Memory B cell (primary cell): ENCODE data around the gene KRTAP2-3.
"Not testable (repeated sequence)": the region's sequence is repeated elsewhere in the genome, so short reads cannot be mapped to it uniquely, and the experiment has no call there.

Experiments used
- ATAC-seq: fragments of 150-1000 bp; cut with Tn5 transposase; 2 replicates; pipeline ENCODE4 v1.10.0; 2021; ENCODE audit warnings: low read depth, mild to moderate bottlenecking, moderate library complexity
- DNase-seq, 2 donors: peaks; one replicate each; pipeline ENCODE4 v3.0.0; 2022; ENCODE audit warnings: low spot score in 2 of 2
- H3K27ac Mint-ChIP-seq: one replicate; pipeline ENCODE4 v1.8.0; 2022; ENCODE audit warnings: mild to moderate bottlenecking, moderate library complexity, mixed read lengths
- H3K27me3 Mint-ChIP-seq: one replicate; pipeline ENCODE4 v1.8.0; 2022; ENCODE audit warnings: mixed read lengths
- H3K36me3 Mint-ChIP-seq: one replicate; pipeline ENCODE4 v1.8.0; 2022; ENCODE audit warnings: mild to moderate bottlenecking, mixed read lengths
- H3K4me1 Mint-ChIP-seq: one replicate; pipeline ENCODE4 v1.8.0; 2022; ENCODE audit warnings: mixed read lengths
- H3K4me3 Mint-ChIP-seq: one replicate; pipeline ENCODE4 v1.8.0; 2022; ENCODE audit warnings: mild to moderate bottlenecking, moderate library complexity, mixed read lengths
- H3K9me3 Mint-ChIP-seq: one replicate; pipeline ENCODE4 v1.8.0; 2022; ENCODE audit warnings: mixed read lengths

The KRTAP2-3 gene

GRCh38 chr17:41034346-41034935, 25.5 kb downstream of the KRTAP2-3 start, which contains the start of gene KRTAP1-3:
Gene KRTAP1-3 (minus strand): TSS chr17:41034874. CDS start chr17:41034821, 53 bp downstream.
- not testable (repeated sequence) for DNase-seq, ATAC-seq, H3K4me3 Mint-ChIP-seq, H3K36me3 Mint-ChIP-seq, H3K4me1 Mint-ChIP-seq, H3K27me3 Mint-ChIP-seq, H3K27ac Mint-ChIP-seq, H3K9me3 Mint-ChIP-seq

DNA sequence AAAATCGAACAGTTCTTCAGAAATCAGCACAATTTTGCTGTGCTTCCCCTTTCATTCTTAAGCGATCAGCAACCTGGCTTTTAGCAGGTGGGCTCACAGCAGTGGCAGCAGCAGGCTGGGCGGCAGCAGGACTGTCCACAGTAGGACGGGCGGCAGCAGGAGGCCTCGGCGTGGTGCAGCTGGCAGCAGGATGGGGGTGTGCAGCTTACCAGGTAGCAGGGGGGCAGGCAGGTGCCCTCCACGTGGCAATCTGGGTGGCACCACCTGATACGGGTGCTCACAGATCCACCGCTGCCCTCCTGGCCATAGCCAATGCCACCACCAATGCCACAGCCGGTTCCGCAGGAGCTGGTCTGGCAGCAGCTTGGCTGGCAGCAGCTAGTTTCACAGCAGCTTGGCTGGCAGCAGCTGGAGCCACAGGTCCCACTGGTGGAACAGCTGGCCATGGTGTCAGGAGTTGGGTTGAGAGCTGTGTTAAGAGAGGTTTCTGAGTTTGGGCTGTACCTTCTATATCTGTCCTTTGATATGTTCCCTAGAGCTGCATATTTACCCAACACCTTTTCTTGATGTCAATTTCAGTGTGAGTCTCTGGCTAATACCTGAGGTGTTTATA, 30.2 kb downstream of the KRTAP2-3 start, which contains the start of gene KRTAP1-4:
Gene KRTAP1-4, minus strand, starts transcription at position 563 of the 613 bp plus-strand sequence. Its CDS starts 117 bp downstream, at position 446.
- Mint-ChIP-seq H3K27ac (no peak within 1 kb of the TSS), H3K9me3 (no peaks in the 10 kb centered on the region), H3K36me3 (no peaks in the 10 kb centered on the region), H3K4me1 (no peaks in the 10 kb centered on the region), H3K4me3 (no peak within 1 kb of the TSS), H3K27me3 (peaks cover 8% of the 10 kb centered on the region)
- DNase-seq (no peak), ATAC-seq (no peak)

DNA sequence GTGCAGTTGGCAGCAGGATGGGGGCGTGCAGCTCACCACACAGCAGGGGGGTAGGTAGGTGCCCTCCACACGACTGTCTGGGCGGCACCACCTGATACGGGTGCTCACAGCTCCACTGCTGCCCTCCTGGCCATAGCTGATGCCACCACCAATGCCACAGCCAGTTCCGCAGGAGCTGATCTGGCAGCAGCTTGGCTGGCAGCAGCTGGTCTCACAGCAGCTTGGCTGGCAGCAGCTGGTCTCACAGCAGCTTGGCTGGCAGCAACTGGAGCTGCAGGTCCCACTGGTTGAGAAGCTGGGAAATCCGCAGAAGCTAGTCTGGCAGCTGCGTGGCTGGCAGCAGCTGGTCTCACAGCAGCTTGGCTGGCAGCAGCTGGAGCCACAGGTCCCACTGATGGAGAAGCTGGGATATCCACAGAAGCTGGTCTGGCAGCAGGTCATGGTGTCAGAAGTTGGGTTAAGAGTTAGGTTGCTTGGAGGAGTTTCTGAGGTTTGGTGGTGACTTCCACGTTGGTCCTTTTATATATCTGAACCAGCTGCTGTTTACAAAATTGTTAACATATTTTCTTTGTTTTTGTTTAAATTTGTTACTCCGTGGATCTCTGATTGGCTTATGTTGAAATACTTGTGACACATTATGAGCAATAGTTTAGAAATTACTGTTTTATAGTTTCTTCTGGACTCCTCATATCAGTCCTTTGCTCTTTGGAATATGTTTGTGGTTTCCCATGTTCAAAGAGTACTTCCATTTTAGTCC, 33.0 kb downstream of the KRTAP2-3 start, which contains the start of gene KRTAP1-5:
Gene KRTAP1-5, minus strand, starts transcription at position 494 of the 757 bp plus-strand sequence. Its CDS starts 53 bp downstream, at position 441.
- Mint-ChIP-seq H3K36me3 (no peaks in the 10 kb centered on the region), H3K9me3 (peaks cover 2% of the 10 kb centered on the region)
- no peak for DNase-seq

DNA sequence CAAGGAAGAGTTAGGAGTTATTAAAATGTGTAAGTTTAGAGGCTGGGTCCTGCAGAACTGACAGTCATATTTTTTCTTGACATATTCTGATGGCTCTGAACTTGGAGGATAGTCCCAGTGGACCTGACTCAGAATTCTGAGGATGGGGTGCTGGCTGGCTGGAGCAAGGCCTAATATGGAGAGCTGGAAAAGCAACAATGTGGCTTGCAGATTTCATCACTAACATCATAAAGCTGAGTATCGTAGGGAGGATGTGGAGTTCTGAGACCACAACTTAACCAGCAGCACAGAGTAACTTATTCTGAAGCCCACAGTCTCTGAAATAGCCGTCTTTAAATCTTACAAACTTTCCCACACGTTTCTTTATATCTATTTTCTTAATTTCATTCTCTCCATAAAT, 35.2 kb downstream of the KRTAP2-3 start:
- no peak for ATAC-seq
- no peak for DNase-seq
- Mint-ChIP-seq H3K27ac (no peak overlapping the region), H3K4me3 (no peak overlapping the region), H3K36me3 (no peaks in the 10 kb centered on the region), H3K9me3 (peaks cover 6% of the 10 kb centered on the region), H3K27me3 (peaks cover 13% of the 10 kb centered on the region), H3K4me1 (no peaks in the 10 kb centered on the region)

More for the DNA sequence above, 33.0 kb downstream of the KRTAP2-3 start, which contains the start of gene KRTAP1-5:
- Mint-ChIP-seq H3K27ac (no peak within 1 kb of the TSS), H3K27me3 (peaks cover 13% of the 10 kb centered on the region), H3K4me1 (no peaks in the 10 kb centered on the region), H3K4me3 (no peak within 1 kb of the TSS)
- ATAC-seq = no peak

DNA sequence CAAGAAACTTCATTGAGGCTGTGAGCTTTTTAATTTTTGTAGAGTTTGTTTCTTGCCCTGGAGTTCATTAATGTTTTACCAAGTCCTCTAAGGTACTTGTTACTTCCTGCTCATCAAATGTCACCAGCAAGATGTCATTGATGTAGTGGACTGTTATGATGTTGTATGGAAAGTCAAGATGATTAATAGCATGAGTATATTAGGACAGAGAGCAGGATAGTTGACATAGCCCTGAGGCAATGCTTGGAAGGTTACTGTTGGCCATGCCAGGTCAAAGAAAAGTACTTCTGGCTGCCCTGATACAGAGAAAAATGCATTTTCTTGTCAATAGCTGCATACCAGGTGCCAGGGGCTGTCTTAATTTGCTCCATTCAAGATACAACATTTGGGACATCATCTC, 39.6 kb downstream of the KRTAP2-3 start:
- Mint-ChIP-seq H3K27ac (no peak overlapping the region), H3K4me3 (no peak overlapping the region), H3K9me3 (peaks cover 6% of the 10 kb centered on the region), H3K36me3 (no peaks in the 10 kb centered on the region), H3K4me1 (peaks cover 2% of the 10 kb centered on the region), H3K27me3 (peaks cover 11% of the 10 kb centered on the region)
- DNase-seq (no peak), ATAC-seq (no peak)

DNA sequence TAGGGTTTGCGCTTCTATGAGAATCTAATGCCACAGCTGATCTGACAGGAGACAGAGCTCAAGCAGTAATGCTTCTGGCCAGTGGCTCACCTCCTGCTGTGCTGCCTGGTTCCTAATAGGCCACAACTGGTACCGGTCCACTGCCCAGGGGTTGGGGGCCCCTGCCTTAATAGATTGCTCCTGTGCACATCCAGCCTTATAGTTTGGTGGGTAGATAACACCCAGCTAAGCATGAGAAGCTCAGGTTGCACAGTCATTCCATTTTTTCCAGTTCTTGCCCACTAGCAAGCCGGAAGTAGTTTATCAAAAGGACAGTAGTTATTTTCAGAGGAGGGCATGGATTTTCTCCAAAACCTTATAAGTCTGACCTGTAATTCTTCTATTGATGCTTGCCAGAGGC, 40.5 kb downstream of the KRTAP2-3 start:
- DNase-seq = no peak
- no peak for ATAC-seq
- Mint-ChIP-seq H3K4me1 (peaks cover 2% of the 10 kb centered on the region), H3K36me3 (no peaks in the 10 kb centered on the region), H3K27me3 (peaks cover 10% of the 10 kb centered on the region), H3K27ac (no peak overlapping the region), H3K4me3 (no peak overlapping the region), H3K9me3 (peaks cover 6% of the 10 kb centered on the region)

GRCh38 chr17:41018541-41018940, 41.4 kb downstream of the KRTAP2-3 start:
- DNase-seq = no peak
- H3K4me1 Mint-ChIP-seq = peaks cover 2% of the 10 kb centered on the region
- peaks cover 10% of the 10 kb centered on the region for H3K27me3 Mint-ChIP-seq
- no peak overlapping the region for H3K27ac Mint-ChIP-seq
- H3K9me3 Mint-ChIP-seq = peaks cover 6% of the 10 kb centered on the region
- no peak for ATAC-seq
- H3K36me3 Mint-ChIP-seq = no peaks in the 10 kb centered on the region
- no peak overlapping the region for H3K4me3 Mint-ChIP-seq

- Mint-ChIP-seq H3K9me3 (peaks cover 4% of the 10 kb centered on the region), H3K4me3 (no peak overlapping the region), H3K27me3 (peaks cover 10% of the 10 kb centered on the region), H3K27ac (no peak overlapping the region), H3K36me3 (no peaks in the 10 kb centered on the region), H3K4me1 (peaks cover 2% of the 10 kb centered on the region)
- no peak for DNase-seq
- no peak for ATAC-seq
Measured at GRCh38 chr17:41016578-41017215, 43.2 kb downstream of the KRTAP2-3 start.

- H3K4me3 Mint-ChIP-seq = no peak overlapping the region
- no peaks in the 10 kb centered on the region for H3K9me3 Mint-ChIP-seq
- H3K36me3 Mint-ChIP-seq = no peaks in the 10 kb centered on the region
- peaks cover 2% of the 10 kb centered on the region for H3K4me1 Mint-ChIP-seq
- DNase-seq (no peak), ATAC-seq (no peak)
- no peak overlapping the region for H3K27ac Mint-ChIP-seq
- peaks cover 12% of the 10 kb centered on the region for H3K27me3 Mint-ChIP-seq
Measured at GRCh38 chr17:41015454-41015853, 44.5 kb downstream of the KRTAP2-3 start.

- H3K4me1 Mint-ChIP-seq = peaks cover 2% of the 10 kb centered on the region
- no peak overlapping the region for H3K27ac Mint-ChIP-seq
- no peaks in the 10 kb centered on the region for H3K36me3 Mint-ChIP-seq
- no peak overlapping the region for H3K4me3 Mint-ChIP-seq
- peaks cover 14% of the 10 kb centered on the region for H3K27me3 Mint-ChIP-seq
- no peaks in the 10 kb centered on the region for H3K9me3 Mint-ChIP-seq
- ATAC-seq (no peak), DNase-seq (no peak)
Measured at GRCh38 chr17:41013606-41014005, 46.3 kb downstream of the KRTAP2-3 start.

DNA sequence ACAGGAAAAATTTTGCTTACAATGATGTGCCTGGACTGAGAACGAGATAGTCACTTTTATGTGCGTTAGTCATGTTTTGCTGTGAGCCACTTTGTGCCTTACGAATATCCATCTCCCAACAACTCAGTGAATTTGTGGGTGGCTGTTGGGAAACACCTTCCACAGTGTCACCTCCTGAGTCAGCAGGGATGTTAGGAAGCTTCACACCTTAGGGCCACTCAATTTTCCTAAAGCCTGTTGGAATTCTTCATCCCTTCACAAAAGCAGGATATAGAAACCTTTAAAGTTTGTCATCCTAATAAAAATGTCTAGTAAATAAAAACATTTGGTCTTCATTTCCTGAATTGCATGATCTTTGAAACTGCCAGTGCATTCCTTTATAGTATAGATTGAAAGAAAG, 46.7 kb downstream of the KRTAP2-3 start:
- no peak overlapping the region for H3K4me3 Mint-ChIP-seq
- peaks cover 14% of the 10 kb centered on the region for H3K27me3 Mint-ChIP-seq
- no peak overlapping the region for H3K27ac Mint-ChIP-seq
- ATAC-seq = no peak
- no peaks in the 10 kb centered on the region for H3K9me3 Mint-ChIP-seq
- peaks cover 2% of the 10 kb centered on the region for H3K4me1 Mint-ChIP-seq
- no peak for DNase-seq
- no peaks in the 10 kb centered on the region for H3K36me3 Mint-ChIP-seq

DNA sequence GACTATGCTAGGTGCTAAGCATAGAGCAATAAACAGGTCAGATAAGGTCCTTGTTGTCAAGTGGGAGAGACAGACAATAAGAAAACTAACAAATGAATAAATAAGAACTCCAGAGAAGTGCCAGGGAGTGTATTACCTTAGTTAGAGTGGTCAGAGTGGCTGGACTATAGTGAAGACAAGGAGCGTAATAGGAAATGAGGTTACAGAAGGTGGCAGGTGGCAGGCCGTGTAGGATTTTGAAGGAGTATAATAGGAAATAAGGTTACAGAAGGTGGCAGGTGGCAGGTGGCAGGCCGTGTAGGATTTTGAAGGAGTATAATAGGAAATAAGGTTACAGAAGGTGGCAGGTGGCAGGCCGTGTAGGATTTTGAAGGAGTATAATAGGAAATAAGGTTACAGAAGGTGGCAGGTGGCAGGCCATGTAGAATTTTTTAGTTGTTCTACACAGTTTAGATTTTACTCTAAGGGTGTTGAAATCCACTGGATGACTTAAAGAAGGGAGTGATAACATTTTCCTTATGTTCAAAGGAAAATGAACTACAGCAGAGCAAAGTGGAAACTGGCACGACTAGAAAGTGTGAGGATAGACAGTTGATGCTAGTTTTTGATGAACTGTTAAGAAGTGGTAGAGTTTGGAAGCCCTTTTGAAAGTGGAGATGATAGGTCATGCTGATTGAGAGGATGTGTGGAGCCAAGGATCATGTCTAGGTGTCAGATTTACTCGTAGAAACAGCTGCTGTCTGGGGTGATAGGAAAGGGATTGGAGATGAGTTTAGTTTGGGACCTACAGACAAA, 47.4 kb downstream of the KRTAP2-3 start:
- DNase-seq (no peak), ATAC-seq (no peak)
- Mint-ChIP-seq H3K36me3 (no peaks in the 10 kb centered on the region), H3K27ac (no peak overlapping the region), H3K4me1 (peaks cover 2% of the 10 kb centered on the region), H3K27me3 (peaks cover 12% of the 10 kb centered on the region), H3K4me3 (no peak overlapping the region), H3K9me3 (no peaks in the 10 kb centered on the region)

DNA sequence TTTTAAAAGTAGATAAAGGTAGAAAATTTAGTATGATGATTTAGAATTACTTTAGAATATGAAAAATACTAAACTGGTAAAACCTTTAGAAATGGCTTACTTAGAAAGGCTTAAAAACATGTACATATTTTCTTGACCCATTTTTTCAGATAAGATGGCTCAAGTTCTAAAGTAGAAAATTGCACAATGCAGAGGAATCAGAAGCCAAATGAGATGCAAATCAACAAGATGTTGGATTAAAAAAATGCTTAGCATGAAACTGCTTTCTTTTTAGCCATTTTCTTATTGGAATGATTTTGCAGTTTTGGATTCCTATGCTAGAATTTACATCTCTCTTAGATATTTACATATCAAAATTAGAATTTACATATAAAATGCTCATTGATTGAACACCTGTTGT, 49.5 kb downstream of the KRTAP2-3 start:
- Mint-ChIP-seq H3K4me1 (no peaks in the 10 kb centered on the region), H3K4me3 (no peak overlapping the region), H3K9me3 (no peaks in the 10 kb centered on the region), H3K27ac (no peak overlapping the region), H3K36me3 (no peaks in the 10 kb centered on the region), H3K27me3 (peaks cover 10% of the 10 kb centered on the region)
- DNase-seq (no peak), ATAC-seq (no peak)
